ENCODE data around the gene NOX5.
"Not testable (repeated sequence)": the region's sequence is repeated elsewhere in the genome, so short reads cannot be mapped to it uniquely, and the experiment has no call there.

The NOX5 gene

GRCh38 chr15:69059557-69059943 is 45.1 kb downstream of the NOX5 start:
- no peak for DNase-seq (ENCODE audit: low spot score)

GRCh38 chr15:69060041-69060481 is 45.6 kb downstream of the NOX5 start:
- DNase-seq (ENCODE audit: low spot score): no peak

- no peak for DNase-seq (ENCODE audit: low spot score)
These were observed 46.2 kb downstream of the NOX5 start for GRCh38 chr15:69060744-69061143.

GRCh38 chr15:69061414-69061842 is 46.9 kb downstream of the NOX5 start:
- DNase-seq (ENCODE audit: low spot score): no peak

- DNase-seq (ENCODE audit: low spot score): no peak
These were observed 50.2 kb downstream of the NOX5 start for GRCh38 chr15:69064649-69065048.

- DNase-seq (ENCODE audit: low spot score): no peak
These were observed 51.8 kb downstream of the NOX5 start for GRCh38 chr15:69066007-69066995.

- DNase-seq (ENCODE audit: low spot score): no peak
These were observed 52.8 kb downstream of the NOX5 start for GRCh38 chr15:69067296-69067695.

- DNase-seq (ENCODE audit: low spot score): no peak
These were observed 53.7 kb downstream of the NOX5 start for GRCh38 chr15:69068157-69068556.

- not testable (repeated sequence) for DNase-seq (ENCODE audit: low spot score)
These were observed 54.8 kb downstream of the NOX5 start for GRCh38 chr15:69069290-69069689.

- DNase-seq (ENCODE audit: low spot score): no peak
These were observed 55.5 kb downstream of the NOX5 start for GRCh38 chr15:69069996-69070395.

GRCh38 chr15:69070396-69070795 is 55.9 kb downstream of the NOX5 start:
- no peak for DNase-seq (ENCODE audit: low spot score)

- DNase-seq (ENCODE audit: low spot score): no peak
These were observed 56.8 kb downstream of the NOX5 start for GRCh38 chr15:69071260-69071659.

GRCh38 chr15:69072906-69073305 is 58.4 kb downstream of the NOX5 start:
- no peak for DNase-seq (ENCODE audit: low spot score)

- DNase-seq (ENCODE audit: low spot score): no peak
These were observed 59.7 kb downstream of the NOX5 start for GRCh38 chr15:69074001-69074842.

- no peak for DNase-seq (ENCODE audit: low spot score)
These were observed 60.3 kb downstream of the NOX5 start for GRCh38 chr15:69074843-69075224.

GRCh38 chr15:69075440-69075839 is 60.9 kb downstream of the NOX5 start:
- DNase-seq (ENCODE audit: low spot score): no peak

- DNase-seq (ENCODE audit: low spot score): no peak
These were observed 62.3 kb downstream of the NOX5 start for GRCh38 chr15:69076756-69077155.

- no peak for DNase-seq (ENCODE audit: low spot score)
These were observed 64.1 kb downstream of the NOX5 start for GRCh38 chr15:69078638-69079037.

- DNase-seq (ENCODE audit: low spot score): no peak
These were observed 66.1 kb downstream of the NOX5 start for GRCh38 chr15:69080295-69081248.

- no peak for DNase-seq (ENCODE audit: low spot score)
These were observed 67.0 kb downstream of the NOX5 start for GRCh38 chr15:69081310-69082004.

GRCh38 chr15:69082021-69082502 is 67.6 kb downstream of the NOX5 start:
- DNase-seq (ENCODE audit: low spot score): no peak
